Gastroesophageal sphincter (tissue), 4 donors: ENCODE data around the gene NTHL1. TPM values are rescaled to one million over a fixed set of nuclear protein-coding genes. Genes with fewer than 3 reads are reported as not detected.

Source experiments
- ATAC-seq: fragments of 150-250 bp; one replicate; pipeline ENCODE4 v1.9.1; 2016; ENCODE audit warnings: mild to moderate bottlenecking, moderate library complexity
- H3K27ac ChIP-seq, 4 donors: fragments of 200-600 bp; sonication (generic) in 3 of 4; 1 replicate in 3 of 4; 2 replicates in 1 of 4; pipeline ENCODE4 v1.5.1; 2016 to 2019
- H3K27me3 ChIP-seq: fragments of 200-600 bp; sonication (generic); one replicate; pipeline ENCODE4 v1.5.1; 2019
- H3K36me3 ChIP-seq, 2 donors: fragments of 200-600 bp; sonication (generic); one replicate each; pipeline ENCODE4 v1.5.1; 2019; ENCODE audit warnings: control low read depth in 1 of 2
- H3K4me1 ChIP-seq, 3 donors: fragments of 200-600 bp; sonication (generic); 1 replicate in 2 of 3; 2 replicates in 1 of 3; pipeline ENCODE4 v1.5.1; 2016 to 2019; ENCODE audit warnings: control low read depth in 2 of 3
- H3K4me3 ChIP-seq, 2 donors: fragments of 200-600 bp; sonication (generic); one replicate each; pipeline ENCODE4 v1.5.1; 2019; ENCODE audit warnings: mild to moderate bottlenecking in 1 of 2, moderate library complexity in 1 of 2
- H3K9me3 ChIP-seq, 3 donors: fragments of 200-600 bp; sonication (generic); one replicate each; pipeline ENCODE4 v1.5.1; 2017 to 2019; ENCODE audit warnings: control low read depth in 2 of 3
- EP300 ChIP-seq: sonication (generic); formaldehyde crosslinking; IDR thresholded peaks from one replicate; pipeline ENCODE4 v1.6.1; 2017; ENCODE audit warnings: antibody characterized with exemption, mild to moderate bottlenecking
- POLR2A ChIP-seq, 2 donors: fragments of 450-650 bp; IDR thresholded peaks; one replicate each; pipeline ENCODE4 v1.6.1; 2017; ENCODE audit warnings: antibody characterized with exemption in 2 of 2, mild to moderate bottlenecking in 2 of 2, moderate library complexity in 1 of 2
- POLR2AphosphoS5 ChIP-seq: sonication (generic); formaldehyde crosslinking; IDR thresholded peaks from one replicate; pipeline ENCODE4 v1.6.1; 2017; ENCODE audit warnings: antibody characterized with exemption
- WGBS, 2 donors: methylation state at CpG; one replicate each; pipeline ENCODE4 v1.1.5; 2018; ENCODE audit warnings: low coverage in 1 of 2; 5-methylcytosine and 5-hydroxymethylcytosine counted together
- total RNA-seq, 4 donors: library from RNA; depleted of rRNA; stranded (reverse); fragments of >200 nt; gene quantifications; one replicate each; pipeline ENCODE4 v1.1.0, GENCODE V29; 2016
- TF ChIP-seq, protein P1 (sequence below), 4 experiments: fragments of 200-600 bp in 2 of 4; fragments of 450-650 bp in 2 of 4; sonication (generic) in 1 of 4; IDR thresholded peaks; one replicate each; pipeline ENCODE4 v1.5.1; 2017 to 2019; ENCODE audit warnings: antibody characterized with exemption in 4 of 4, mild to moderate bottlenecking in 2 of 4, moderate library complexity in 2 of 4

NTHL1 gene
- total RNA-seq, 4 donors from 2014 or later, result 18.4 to 25.4 (median 21.6) TPM

GRCh38 chr16:2075631-2076030 lies 28.0 kb upstream of the NTHL1 start:
- WGBS, 2 donors, result 79 to 100% methylated on average over 3 to 7 of the region's 24 CpGs
- H3K9me3 ChIP-seq, result no peaks in the 10 kb centered on the region
- H3K27ac ChIP-seq, result no peak overlapping the region
- H3K36me3 ChIP-seq, result peaks cover 0 to 100% of the 10 kb centered on the region in 2 donors
- TF ChIP-seq EP300 (no peak), POLR2A (IDR thresholded peaks at IDR 0.05) (no peak), POLR2AphosphoS5 (no peak)
- TF ChIP-seq, protein P1, sequence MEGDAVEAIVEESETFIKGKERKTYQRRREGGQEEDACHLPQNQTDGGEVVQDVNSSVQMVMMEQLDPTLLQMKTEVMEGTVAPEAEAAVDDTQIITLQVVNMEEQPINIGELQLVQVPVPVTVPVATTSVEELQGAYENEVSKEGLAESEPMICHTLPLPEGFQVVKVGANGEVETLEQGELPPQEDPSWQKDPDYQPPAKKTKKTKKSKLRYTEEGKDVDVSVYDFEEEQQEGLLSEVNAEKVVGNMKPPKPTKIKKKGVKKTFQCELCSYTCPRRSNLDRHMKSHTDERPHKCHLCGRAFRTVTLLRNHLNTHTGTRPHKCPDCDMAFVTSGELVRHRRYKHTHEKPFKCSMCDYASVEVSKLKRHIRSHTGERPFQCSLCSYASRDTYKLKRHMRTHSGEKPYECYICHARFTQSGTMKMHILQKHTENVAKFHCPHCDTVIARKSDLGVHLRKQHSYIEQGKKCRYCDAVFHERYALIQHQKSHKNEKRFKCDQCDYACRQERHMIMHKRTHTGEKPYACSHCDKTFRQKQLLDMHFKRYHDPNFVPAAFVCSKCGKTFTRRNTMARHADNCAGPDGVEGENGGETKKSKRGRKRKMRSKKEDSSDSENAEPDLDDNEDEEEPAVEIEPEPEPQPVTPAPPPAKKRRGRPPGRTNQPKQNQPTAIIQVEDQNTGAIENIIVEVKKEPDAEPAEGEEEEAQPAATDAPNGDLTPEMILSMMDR (IDR thresholded peaks at IDR 0.05), result no peak
- no peak for ATAC-seq
- H3K4me1 ChIP-seq, result no peaks in the 10 kb centered on the region
- no peak overlapping the region for H3K4me3 ChIP-seq
- H3K27me3 ChIP-seq, result no peaks in the 10 kb centered on the region

- Histone ChIP-seq H3K27me3 (no peaks in the 10 kb centered on the region), H3K36me3 (peaks cover 0 to 100% of the 10 kb centered on the region in 2 donors), H3K27ac (no peak overlapping the region), H3K4me3 (no peak overlapping the region), H3K9me3 (no peaks in the 10 kb centered on the region), H3K4me1 (no peaks in the 10 kb centered on the region)
- 80% methylated on average over 1 of the region's 20 CpGs; no CpG with 5 or more reads in 1 of the 2 donors for WGBS, 2 donors
- ATAC-seq, result no peak
- TF ChIP-seq EP300, result no peak
These were observed 26.4 kb upstream of the NTHL1 start for GRCh38 chr16:2074071-2074470.

DNA sequence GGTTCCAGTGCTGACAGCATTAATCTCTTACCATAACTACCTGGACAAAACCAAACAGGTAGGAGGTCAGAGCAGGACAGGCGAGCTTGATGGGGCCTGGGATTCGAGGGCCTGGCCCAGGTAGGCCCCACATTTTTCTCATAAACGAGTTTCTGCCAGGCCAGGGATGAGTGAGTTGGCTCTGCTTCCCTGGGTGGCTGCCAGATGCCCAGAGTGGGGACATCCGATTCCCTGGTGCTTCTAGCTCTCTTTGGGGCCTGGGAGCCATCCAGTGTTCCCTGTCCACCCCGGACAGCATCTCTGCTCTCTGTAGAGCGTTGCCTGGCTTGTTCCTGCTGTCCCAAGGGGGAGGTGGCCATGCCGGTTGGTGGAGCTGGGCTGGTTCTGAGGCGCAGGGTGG lies 25.3 kb upstream of the NTHL1 start:
- no peaks in the 10 kb centered on the region for H3K9me3 ChIP-seq
- TF ChIP-seq POLR2AphosphoS5, result no peak
- no peak for TF ChIP-seq EP300
- no peak for TF ChIP-seq POLR2A (IDR thresholded peaks at IDR 0.05)
- TF ChIP-seq, protein P1 (IDR thresholded peaks at IDR 0.05), result no peak
- H3K36me3 ChIP-seq, result peaks cover 0 to 100% of the 10 kb centered on the region in 2 donors
- H3K4me1 ChIP-seq, result no peaks in the 10 kb centered on the region
- H3K27me3 ChIP-seq, result no peaks in the 10 kb centered on the region
- H3K4me3 ChIP-seq, result no peak overlapping the region
- 90% methylated on average over 2 of the region's 8 CpGs; no CpG with 5 or more reads in 1 of the 2 donors for WGBS, 2 donors
- no peak for ATAC-seq
- H3K27ac ChIP-seq, result peak overlapping the region in 1 of 4 donors; percentile 31

GRCh38 chr16:2071454-2072202 lies 24.0 kb upstream of the NTHL1 start:
- Histone ChIP-seq H3K27ac (peak overlapping the region in 1 of 4 donors; percentile 8), H3K4me3 (no peak overlapping the region), H3K27me3 (no peaks in the 10 kb centered on the region), H3K9me3 (no peaks in the 10 kb centered on the region), H3K36me3 (peaks cover 0 to 100% of the 10 kb centered on the region in 2 donors), H3K4me1 (no peaks in the 10 kb centered on the region)
- ATAC-seq, result peak; percentile 29
- 96% methylated on average over 5 of the region's 34 CpGs; no CpG with 5 or more reads in 1 of the 2 donors for WGBS, 2 donors
- TF ChIP-seq POLR2AphosphoS5 (no peak), POLR2A (IDR thresholded peaks at IDR 0.05) (no peak), EP300 (no peak)
- TF ChIP-seq, protein P1 (IDR thresholded peaks at IDR 0.05), result no peak

- Histone ChIP-seq H3K4me3 (no peak overlapping the region), H3K36me3 (peaks cover 0 to 100% of the 10 kb centered on the region in 2 donors), H3K4me1 (no peaks in the 10 kb centered on the region), H3K27me3 (no peaks in the 10 kb centered on the region), H3K9me3 (no peaks in the 10 kb centered on the region), H3K27ac (no peak overlapping the region)
- 80% methylated on average over 1 of the region's 29 CpGs; no CpG with 5 or more reads in 1 of the 2 donors for WGBS, 2 donors
- no peak for ATAC-seq
- TF ChIP-seq POLR2AphosphoS5 (no peak), POLR2A (IDR thresholded peaks at IDR 0.05) (no peak), EP300 (no peak)
- TF ChIP-seq, protein P1 (IDR thresholded peaks at IDR 0.05), result no peak
These were observed 23.2 kb upstream of the NTHL1 start for GRCh38 chr16:2070576-2071453.
